GM19240 (cell line): ENCODE measurements around the gene CHST10.
"Not testable (repeated sequence)": the region's sequence is repeated elsewhere in the genome, so short reads cannot be mapped to it uniquely, and the experiment has no call there.

Source experiments
- DNase-seq: peaks from one replicate; pipeline ENCODE4 v3.0.0; 2011; ENCODE audit warnings: low spot score; ENCODE audit not compliant: insufficient read length

CHST10 gene

DNA sequence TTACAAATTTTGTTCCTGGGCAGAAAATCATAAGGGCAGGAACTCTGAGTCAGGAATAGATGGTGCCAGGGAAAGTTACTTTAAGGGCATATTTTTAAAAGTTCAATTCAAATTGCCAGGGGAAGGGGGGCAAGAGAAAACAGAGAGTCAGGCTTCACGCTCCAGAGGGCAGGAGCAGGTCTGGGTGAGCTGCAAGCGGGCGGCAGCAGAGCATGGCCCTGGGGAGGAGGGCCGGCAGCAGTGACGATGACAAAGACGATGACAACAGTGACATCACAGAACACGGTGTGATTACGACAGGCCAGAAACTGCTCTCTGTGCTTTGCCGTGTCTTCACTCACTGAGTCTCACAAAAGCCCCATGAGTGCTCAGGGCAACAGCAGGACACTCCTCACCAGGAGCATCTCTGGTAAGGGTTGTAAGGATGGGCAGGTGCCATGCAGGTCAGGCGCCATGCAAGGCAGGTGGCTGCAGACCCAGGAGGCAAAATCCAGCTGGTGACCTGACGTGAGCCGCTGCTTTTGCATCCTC is 23.3 kb downstream of the CHST10 start:
- DNase-seq, result no peak

- no peak for DNase-seq
Measured at GRCh38 chr2:100393362-100393761, 24.1 kb downstream of the CHST10 start.

GRCh38 chr2:100392715-100393114 is 24.8 kb downstream of the CHST10 start:
- no peak for DNase-seq

DNA sequence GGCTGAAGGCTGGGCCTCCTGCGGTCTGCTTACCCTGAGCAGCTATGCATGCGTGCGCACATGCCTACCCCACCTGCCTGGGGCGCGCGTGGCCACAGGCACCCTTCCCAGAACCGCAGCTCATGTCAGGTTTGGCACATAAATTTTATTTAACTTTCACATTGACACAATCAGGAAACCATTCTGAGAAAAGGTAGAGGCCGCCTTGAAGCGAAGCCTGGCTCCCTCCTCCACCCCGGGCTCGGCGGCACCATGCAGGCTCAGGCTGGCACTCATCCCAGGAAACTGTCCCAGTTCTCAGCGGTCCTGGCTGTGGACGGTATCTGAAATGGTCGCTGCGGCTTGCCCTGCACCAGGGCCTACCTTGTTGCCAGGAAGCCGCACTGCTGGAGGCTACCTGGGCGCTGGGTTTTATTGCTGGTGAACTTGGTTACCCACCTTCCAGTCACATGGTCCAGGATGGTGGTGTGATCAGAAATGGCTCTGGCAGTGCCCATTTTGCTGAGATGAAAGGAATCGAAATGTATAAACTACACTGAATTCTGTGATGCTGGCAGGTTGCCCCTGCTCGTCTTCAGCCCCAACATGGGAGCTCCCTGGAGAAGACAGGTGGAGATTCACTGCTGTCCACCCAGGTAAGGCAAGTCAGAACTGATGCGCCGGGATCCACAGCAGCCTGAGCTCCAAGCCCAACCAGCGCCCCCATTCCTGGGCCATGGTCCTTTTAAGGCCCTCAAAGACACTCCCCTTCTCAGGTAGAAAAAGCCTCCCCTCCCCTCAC is 25.5 kb downstream of the CHST10 start:
- no peak for DNase-seq

- DNase-seq, result no peak
Measured at GRCh38 chr2:100390001-100390940, 27.2 kb downstream of the CHST10 start.

GRCh38 chr2:100388703-100389102 is 28.8 kb downstream of the CHST10 start:
- no peak for DNase-seq

GRCh38 chr2:100383954-100384353 is 33.5 kb downstream of the CHST10 start:
- DNase-seq, result no peak

GRCh38 chr2:100383306-100383705 is 34.2 kb downstream of the CHST10 start:
- no peak for DNase-seq

DNA sequence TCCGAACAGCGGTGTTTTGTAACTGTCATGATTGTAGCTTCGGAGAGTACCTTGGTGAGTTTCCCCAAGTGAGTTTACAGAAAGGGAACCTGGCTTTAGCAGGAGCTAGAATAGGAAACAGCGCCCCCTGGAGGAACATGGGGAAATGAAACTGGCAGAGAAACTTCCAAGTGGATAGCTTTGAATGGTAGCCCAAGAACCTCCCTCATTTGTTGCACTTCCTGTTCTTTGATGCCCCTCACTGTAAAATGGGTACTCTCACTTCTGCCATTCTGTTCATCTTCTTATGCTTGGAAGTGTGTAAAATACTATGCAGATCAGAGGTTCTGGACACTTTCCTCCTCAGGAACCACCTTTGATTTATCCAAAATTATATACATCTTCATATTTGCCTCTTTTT is 36.2 kb downstream of the CHST10 start:
- DNase-seq, result no peak

DNA sequence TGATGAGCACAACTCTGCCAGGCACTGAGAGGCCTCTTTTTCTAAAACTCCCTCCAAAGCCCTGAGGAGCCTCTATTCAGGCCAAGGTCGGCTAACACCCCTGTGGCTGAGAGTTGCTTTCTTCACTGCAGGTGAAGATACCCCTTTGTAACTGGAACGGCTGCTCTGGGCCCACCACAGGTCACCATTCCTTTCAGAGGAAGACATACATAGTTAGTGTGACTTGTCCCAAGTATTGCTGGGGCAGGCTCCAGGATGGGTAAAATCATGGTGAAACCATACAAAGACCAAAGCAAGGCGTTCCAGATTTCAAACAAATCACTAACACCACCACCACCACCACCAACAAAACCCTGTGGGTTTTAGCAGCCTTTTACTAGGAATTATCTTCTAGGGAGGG is 36.8 kb downstream of the CHST10 start:
- DNase-seq, result no peak

DNA sequence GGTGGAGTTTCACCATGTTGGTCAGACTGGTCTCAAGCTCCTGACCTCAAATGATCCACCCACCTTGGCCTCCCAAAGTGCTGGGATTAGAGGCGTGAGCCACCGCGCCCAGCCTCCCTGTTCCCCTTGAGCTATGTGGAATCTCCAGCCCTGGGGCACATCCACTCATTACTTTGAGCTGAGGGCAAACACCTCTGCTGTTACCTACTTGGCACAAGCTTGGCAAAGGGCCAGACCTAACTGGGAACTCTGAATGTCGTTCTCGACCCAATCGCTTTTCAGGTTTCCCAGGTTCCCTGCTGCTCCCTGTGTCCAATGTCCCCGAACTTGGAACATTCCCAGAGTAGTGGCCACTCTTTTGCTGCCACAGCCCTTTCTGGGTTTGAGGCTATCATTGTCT is 40.6 kb downstream of the CHST10 start:
- DNase-seq, result no peak

GRCh38 chr2:100367163-100367562 is 50.3 kb downstream of the CHST10 start:
- DNase-seq, result no peak

DNA sequence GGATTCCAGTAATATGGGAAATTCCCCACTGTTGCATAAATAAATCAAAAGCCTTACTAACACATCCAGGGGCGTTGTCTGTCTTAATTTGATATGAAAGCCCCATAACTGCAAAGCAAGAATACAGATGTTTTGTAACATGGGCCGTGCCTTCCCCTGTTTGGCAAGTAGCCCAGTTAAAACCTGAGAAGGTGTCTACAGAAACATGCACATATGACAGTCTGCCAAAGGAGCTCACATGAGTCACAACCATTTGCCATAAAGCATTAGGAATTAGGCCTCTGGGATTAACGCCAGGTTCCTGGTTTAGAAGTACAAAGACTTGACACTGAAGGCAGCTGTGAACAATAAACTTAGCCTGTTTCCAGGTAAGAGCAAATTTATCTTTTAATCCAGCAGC is 52.0 kb downstream of the CHST10 start:
- no peak for DNase-seq

DNA sequence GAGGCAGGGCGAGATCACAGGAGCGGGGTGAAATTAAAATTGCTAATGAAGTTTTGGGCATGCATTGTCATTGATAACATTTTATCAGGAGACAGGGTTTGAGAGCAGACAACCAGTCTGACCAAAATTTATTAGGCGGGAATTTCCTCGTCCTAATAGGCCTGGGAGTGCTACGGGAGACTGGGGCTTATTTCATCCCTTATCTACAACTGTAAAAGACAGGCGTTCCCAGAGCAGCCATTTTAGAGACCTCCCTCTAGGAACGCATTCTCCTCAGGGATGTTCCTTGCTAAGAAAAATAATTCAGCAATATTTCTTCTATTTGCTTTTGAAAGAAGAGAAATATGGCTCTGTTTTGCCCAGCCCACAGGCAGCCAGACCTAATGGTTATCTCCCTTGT is 55.2 kb downstream of the CHST10 start:
- DNase-seq, result not testable (repeated sequence)

DNA sequence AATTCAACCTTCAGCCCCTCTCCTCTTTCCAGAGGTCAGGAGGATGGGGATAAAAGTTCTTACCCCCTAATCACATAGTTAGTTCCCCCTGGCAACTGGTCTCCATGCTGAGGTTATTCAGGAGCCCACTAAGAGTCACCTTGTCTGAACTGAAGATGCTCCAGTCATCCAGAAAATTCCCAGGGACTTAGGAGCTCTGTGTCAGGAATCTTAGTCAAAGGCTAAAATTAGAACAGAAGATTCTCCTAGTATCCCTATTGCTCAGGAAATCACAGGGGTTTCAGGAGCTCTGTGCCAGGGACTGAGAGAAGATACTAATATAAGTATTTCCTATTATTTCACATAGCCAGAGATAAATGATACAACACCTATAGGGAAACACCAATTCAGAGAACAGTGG is 57.9 kb downstream of the CHST10 start:
- no peak for DNase-seq

DNA sequence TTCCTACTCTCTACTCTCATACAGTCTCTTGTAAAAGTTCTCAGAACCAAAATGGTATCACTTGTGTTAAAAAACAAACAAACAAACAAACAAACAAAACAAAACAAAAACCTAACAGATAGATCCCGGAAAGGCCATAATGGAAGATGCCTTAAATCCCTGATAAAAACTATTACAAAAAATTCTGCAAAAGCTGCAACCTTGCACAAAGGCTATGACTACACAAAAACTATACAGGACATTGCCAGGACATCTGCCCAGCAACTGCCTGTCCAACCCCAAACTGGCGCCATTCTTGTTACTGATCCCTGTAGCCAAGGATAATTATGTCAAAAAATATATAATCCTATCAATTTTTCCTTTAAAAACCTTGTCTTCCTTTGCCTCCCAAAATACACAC is 58.9 kb downstream of the CHST10 start:
- DNase-seq, result no peak

- no peak for DNase-seq
Measured at GRCh38 chr2:100352521-100352920, 64.9 kb downstream of the CHST10 start.

DNA sequence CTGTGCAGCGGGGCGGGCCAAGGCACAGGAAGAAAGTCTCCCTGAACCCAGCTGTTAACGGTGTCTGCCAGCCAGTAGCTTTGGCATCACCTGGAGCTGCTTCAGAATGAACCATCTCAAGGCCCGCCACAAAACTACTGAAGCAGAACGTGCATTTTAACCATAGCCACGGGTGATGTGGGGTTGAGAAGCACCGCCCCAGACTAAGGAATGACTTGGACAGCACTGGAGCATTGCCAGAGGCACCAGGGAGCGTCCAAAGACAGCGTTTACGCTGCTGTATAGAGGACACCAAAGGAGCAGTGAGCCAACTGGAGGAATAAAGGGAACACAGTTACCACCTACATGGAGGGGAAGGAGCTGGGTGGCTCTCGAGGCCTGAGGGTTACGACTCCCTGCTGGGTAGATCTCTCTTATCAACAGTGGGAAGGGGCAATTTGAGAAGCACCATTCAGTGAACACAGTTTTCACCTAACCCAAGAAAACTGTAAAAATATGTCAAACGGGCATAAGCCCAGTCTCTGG is 66.7 kb downstream of the CHST10 start:
- DNase-seq, result no peak

DNA sequence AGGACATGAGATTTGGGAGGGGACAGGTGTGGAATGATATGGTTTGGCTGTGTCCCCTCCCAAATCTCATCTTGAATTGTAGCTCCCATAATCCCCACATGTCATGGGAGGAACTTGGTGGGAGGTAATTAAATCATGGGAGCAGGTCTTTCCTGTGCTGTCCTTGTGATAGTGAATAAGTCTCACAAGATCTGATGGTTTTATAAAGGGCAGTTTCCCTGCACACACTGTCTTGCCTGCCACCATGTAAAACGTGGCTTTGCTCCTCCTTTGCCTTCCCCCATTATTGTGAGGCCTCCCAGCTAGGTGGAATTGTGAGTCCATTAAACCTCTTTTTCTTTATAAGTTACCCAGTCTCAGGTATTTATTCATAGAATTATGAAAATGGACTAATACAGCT is 72.3 kb downstream of the CHST10 start:
- DNase-seq, result not testable (repeated sequence)

DNA sequence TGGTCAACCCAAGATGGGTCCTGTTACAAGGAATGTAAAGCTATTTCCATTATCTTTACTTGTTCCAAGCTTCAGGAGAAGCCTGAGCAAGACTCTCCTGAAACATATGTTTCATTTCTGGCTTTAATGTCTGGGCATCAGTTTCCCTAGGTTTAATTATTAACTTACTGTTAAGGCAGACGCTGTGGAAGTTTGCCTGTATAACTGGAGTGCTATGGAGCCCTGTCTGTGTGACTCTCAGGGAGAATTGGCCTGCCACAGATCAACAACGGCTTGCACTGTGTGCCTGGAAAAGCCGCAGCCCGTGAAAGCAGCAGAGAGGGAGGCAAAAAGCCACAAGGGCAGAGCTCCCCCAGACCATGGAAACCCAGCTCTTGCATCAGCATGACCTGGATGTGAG is 73.0 kb downstream of the CHST10 start:
- no peak for DNase-seq

GRCh38 chr2:100342466-100342865 is 75.0 kb downstream of the CHST10 start:
- DNase-seq, result not testable (repeated sequence)
